ENCODE measurements around the gene ADAMTSL4. TPM values are rescaled to one million over a fixed set of nuclear protein-coding genes. Genes with fewer than 3 reads are reported as not detected.

The ADAMTSL4 gene
- total and polyA plus RNA-seq, 2 donors = 35.5 to 144 TPM

- WGBS = 58% methylated on average over 3 of the region's 3 CpGs
- no peak for DNase-seq (ENCODE audit: extremely low spot score)
- Histone ChIP-seq H3K4me3 (ENCODE audit: low read depth, low read length) (no peak overlapping the region), H3K36me3 (ENCODE audit: insufficient read depth) (no peaks in the 10 kb centered on the region), H3K27ac (ENCODE audit: low read depth) (no peak overlapping the region), H3K4me1 (ENCODE audit: insufficient read depth) (no peaks in the 10 kb centered on the region)
These were observed 5.0 kb upstream of the ADAMTSL4 start for GRCh38 chr1:150544204-150544603.

- Histone ChIP-seq H3K36me3 (ENCODE audit: insufficient read depth) (no peaks in the 10 kb centered on the region), H3K4me3 (ENCODE audit: low read depth, low read length) (no peak overlapping the region), H3K27ac (ENCODE audit: low read depth) (no peak overlapping the region), H3K4me1 (ENCODE audit: insufficient read depth) (no peaks in the 10 kb centered on the region)
- 79% methylated on average over 6 of the region's 6 CpGs for WGBS
- no peak for DNase-seq (ENCODE audit: extremely low spot score)
These were observed 3.6 kb upstream of the ADAMTSL4 start for GRCh38 chr1:150545486-150546032.

GRCh38 chr1:150546294-150546937, 2.8 kb upstream of the ADAMTSL4 start:
- DNase-seq (ENCODE audit: extremely low spot score) = no peak
- WGBS = 82% methylated on average over 16 of the region's 16 CpGs

GRCh38 chr1:150548324-150548631, 930 bp upstream of the ADAMTSL4 start:
- no peak for DNase-seq (ENCODE audit: extremely low spot score)
- Histone ChIP-seq H3K27ac (ENCODE audit: low read depth) (peak overlapping the region; percentile 57), H3K4me1 (ENCODE audit: insufficient read depth) (no peaks in the 10 kb centered on the region), H3K36me3 (ENCODE audit: insufficient read depth) (no peaks in the 10 kb centered on the region), H3K4me3 (ENCODE audit: low read depth, low read length) (peak overlapping the region; percentile 69)
- WGBS = 46% methylated on average over 4 of the region's 4 CpGs

More at GRCh38 chr1:150546294-150546937, 2.8 kb upstream of the ADAMTSL4 start:
- Histone ChIP-seq H3K36me3 (ENCODE audit: insufficient read depth) (no peaks in the 10 kb centered on the region), H3K27ac (ENCODE audit: low read depth) (no peak overlapping the region), H3K4me3 (ENCODE audit: low read depth, low read length) (no peak overlapping the region), H3K4me1 (ENCODE audit: insufficient read depth) (no peaks in the 10 kb centered on the region)

- DNase-seq (ENCODE audit: extremely low spot score) = no peak
- H3K4me1 ChIP-seq (ENCODE audit: insufficient read depth) = no peaks in the 10 kb centered on the region
These were observed 451 bp downstream of the ADAMTSL4 start for GRCh38 chr1:150549496-150550221.

GRCh38 chr1:150550222-150551050, 1.2 kb downstream of the ADAMTSL4 start:
- peak overlapping the region; percentile 82 for H3K27ac ChIP-seq (ENCODE audit: low read depth)
- H3K4me1 ChIP-seq (ENCODE audit: insufficient read depth) = no peaks in the 10 kb centered on the region
- DNase-seq (ENCODE audit: extremely low spot score) = no peak
- WGBS = 25% methylated on average over 22 of the region's 22 CpGs
- H3K4me3 ChIP-seq (ENCODE audit: low read depth, low read length) = peak overlapping the region; percentile 69
- H3K36me3 ChIP-seq (ENCODE audit: insufficient read depth) = no peaks in the 10 kb centered on the region

More at GRCh38 chr1:150549496-150550221, 451 bp downstream of the ADAMTSL4 start:
- 7% methylated on average over 43 of the region's 43 CpGs for whole genome bisulfite sequencing
- no peaks in the 10 kb centered on the region for H3K36me3 ChIP-seq (ENCODE audit: insufficient read depth)
- peak overlapping the region; percentile 69 for H3K27ac ChIP-seq (ENCODE audit: low read depth)
- peak overlapping the region; percentile 69 for H3K4me3 ChIP-seq (ENCODE audit: low read depth, low read length)

GRCh38 chr1:150551051-150551783, 2.0 kb downstream of the ADAMTSL4 start:
- peaks cover 2% of the 10 kb centered on the region for H3K36me3 ChIP-seq (ENCODE audit: insufficient read depth)

GRCh38 chr1:150551784-150552127, 2.5 kb downstream of the ADAMTSL4 start:
- H3K4me3 ChIP-seq (ENCODE audit: low read depth, low read length) = no peak overlapping the region
- no peak for DNase-seq (ENCODE audit: extremely low spot score)
- no peaks in the 10 kb centered on the region for H3K4me1 ChIP-seq (ENCODE audit: insufficient read depth)
- H3K36me3 ChIP-seq (ENCODE audit: insufficient read depth) = peaks cover 2% of the 10 kb centered on the region
- WGBS = 38% methylated on average over 1 of the region's 1 CpG
- peak overlapping the region; percentile 82 for H3K27ac ChIP-seq (ENCODE audit: low read depth)

More at GRCh38 chr1:150551051-150551783, 2.0 kb downstream of the ADAMTSL4 start:
- WGBS = 63% methylated on average over 11 of the region's 11 CpGs
- DNase-seq (ENCODE audit: extremely low spot score) = no peak
- Histone ChIP-seq H3K4me1 (ENCODE audit: insufficient read depth) (no peaks in the 10 kb centered on the region), H3K27ac (ENCODE audit: low read depth) (peak overlapping the region; percentile 82), H3K4me3 (ENCODE audit: low read depth, low read length) (no peak overlapping the region)

GRCh38 chr1:150552128-150552910, 3.1 kb downstream of the ADAMTSL4 start:
- Histone ChIP-seq H3K27ac (ENCODE audit: low read depth) (peak overlapping the region; percentile 60), H3K4me3 (ENCODE audit: low read depth, low read length) (no peak overlapping the region), H3K36me3 (ENCODE audit: insufficient read depth) (peaks cover 2% of the 10 kb centered on the region), H3K4me1 (ENCODE audit: insufficient read depth) (no peaks in the 10 kb centered on the region)
- DNase-seq (ENCODE audit: extremely low spot score) = peak; percentile 76
- WGBS = 25% methylated on average over 13 of the region's 13 CpGs

GRCh38 chr1:150552911-150553289, 3.7 kb downstream of the ADAMTSL4 start:
- H3K4me3 ChIP-seq (ENCODE audit: low read depth, low read length) = no peak overlapping the region
- peak overlapping the region; percentile 19 for H3K27ac ChIP-seq (ENCODE audit: low read depth)
- DNase-seq (ENCODE audit: extremely low spot score) = no peak
- no peaks in the 10 kb centered on the region for H3K4me1 ChIP-seq (ENCODE audit: insufficient read depth)
- WGBS = 69% methylated on average over 12 of the region's 12 CpGs
- peaks cover 2% of the 10 kb centered on the region for H3K36me3 ChIP-seq (ENCODE audit: insufficient read depth)

GRCh38 chr1:150553392-150554085, 4.3 kb downstream of the ADAMTSL4 start:
- H3K27ac ChIP-seq (ENCODE audit: low read depth) = no peak overlapping the region
- WGBS = 86% methylated on average over 23 of the region's 23 CpGs

GRCh38 chr1:150554086-150554452, 4.9 kb downstream of the ADAMTSL4 start:
- H3K4me1 ChIP-seq (ENCODE audit: insufficient read depth) = no peaks in the 10 kb centered on the region
- H3K36me3 ChIP-seq (ENCODE audit: insufficient read depth) = peaks cover 2% of the 10 kb centered on the region
- DNase-seq (ENCODE audit: extremely low spot score) = no peak
- 90% methylated on average over 8 of the region's 8 CpGs for WGBS
- no peak overlapping the region for H3K27ac ChIP-seq (ENCODE audit: low read depth)
- no peak overlapping the region for H3K4me3 ChIP-seq (ENCODE audit: low read depth, low read length)

More at GRCh38 chr1:150553392-150554085, 4.3 kb downstream of the ADAMTSL4 start:
- Histone ChIP-seq H3K36me3 (ENCODE audit: insufficient read depth) (peaks cover 2% of the 10 kb centered on the region), H3K4me3 (ENCODE audit: low read depth, low read length) (no peak overlapping the region), H3K4me1 (ENCODE audit: insufficient read depth) (no peaks in the 10 kb centered on the region)
- DNase-seq (ENCODE audit: extremely low spot score) = no peak

Data from urinary bladder (tissue), 4 donors.